Colonic mucosa (tissue), 4 donors: ENCODE results near the gene SMC1B. TPM values are rescaled to one million over a fixed set of nuclear protein-coding genes. Genes with fewer than 3 reads are reported as not detected.

Experiments
- DNase-seq: peaks from one replicate; pipeline ENCODE4 v3.0.0-alpha.2; 2020
- H3K27ac ChIP-seq: fragments of 200-600 bp; one replicate; pipeline ENCODE4 v1.8.0; 2021
- H3K27me3 ChIP-seq: fragments of 200-600 bp; one replicate; pipeline ENCODE4 v1.8.0; 2021
- H3K36me3 ChIP-seq: fragments of 200-600 bp; one replicate; pipeline ENCODE4 v1.8.0; 2021
- H3K4me1 ChIP-seq: fragments of 200-600 bp; one replicate; pipeline ENCODE4 v1.8.0; 2021; ENCODE audit warnings: mild to moderate bottlenecking
- H3K4me3 ChIP-seq: fragments of 200-600 bp; one replicate; pipeline ENCODE4 v1.8.0; 2021
- H3K9ac ChIP-seq, 2 donors: one replicate each; pipeline ENCODE4 v1.7.0; 2013; ENCODE audit warnings: control low read depth in 2 of 2, low read depth in 2 of 2, low read length in 2 of 2
- H3K9me3 ChIP-seq: fragments of 200-600 bp; one replicate; pipeline ENCODE4 v1.8.0; 2021
- CTCF ChIP-seq: fragments of 200-600 bp; IDR thresholded peaks from one replicate; pipeline ENCODE4 v1.8.0; 2022; ENCODE audit warnings: antibody characterized with exemption, mild to moderate bottlenecking
- intact Hi-C: fragments of 100-400 bp; cut with DNase I; formaldehyde crosslinking; loops from one replicate; pipeline ENCODE4 v1.14.1; 2022
- total RNA-seq, 2 donors: library from RNA; stranded (reverse); fragmentation: NEBNext Ultra II Directional in 1 of 2; extraction: Animal tissue kit (Norgen Biotek cat#: 25700) in 1 of 2; gene quantifications; one replicate each; pipeline ENCODE4 v1.2.1, GENCODE V29; 2021
- donor health status: healthy.
- donor health status: DM: no; HTN: no; CAD: no.
- donor health status: DM: no; HTN: no; CAD: no.

Gene SMC1B
- total RNA-seq, 2 donors from 2014 or later: 0.15 TPM; not detected in 1

GRCh38 chr22:45351956-45352355 lies 61.4 kb downstream of the SMC1B start:
- Histone ChIP-seq H3K9ac (no peak overlapping the region), H3K27me3 (no peaks in the 10 kb centered on the region), H3K4me3 (no peak overlapping the region), H3K27ac (no peak overlapping the region), H3K4me1 (no peaks in the 10 kb centered on the region), H3K36me3 (no peaks in the 10 kb centered on the region), H3K9me3 (no peaks in the 10 kb centered on the region)
- intact Hi-C loops: no loop called here
- DNase-seq: no peak
- no peak for TF ChIP-seq CTCF

GRCh38 chr22:45349916-45350315 lies 63.5 kb downstream of the SMC1B start:
- H3K27me3 ChIP-seq: no peaks in the 10 kb centered on the region
- intact Hi-C loops: no loop called here
- no peak for TF ChIP-seq CTCF
- H3K36me3 ChIP-seq: no peaks in the 10 kb centered on the region
- H3K4me1 ChIP-seq: no peaks in the 10 kb centered on the region
- DNase-seq: no peak
- H3K9ac ChIP-seq: no peak overlapping the region
- no peak overlapping the region for H3K27ac ChIP-seq
- H3K9me3 ChIP-seq: no peaks in the 10 kb centered on the region
- no peak overlapping the region for H3K4me3 ChIP-seq

- no peak for TF ChIP-seq CTCF
- Histone ChIP-seq H3K27ac (no peak overlapping the region), H3K4me1 (no peaks in the 10 kb centered on the region), H3K27me3 (no peaks in the 10 kb centered on the region), H3K9ac (no peak overlapping the region), H3K36me3 (peaks cover 6% of the 10 kb centered on the region), H3K4me3 (no peak overlapping the region), H3K9me3 (no peaks in the 10 kb centered on the region)
- intact Hi-C loops: no loop called here
- no peak for DNase-seq
Measured at GRCh38 chr22:45344334-45344733, 69.1 kb downstream of the SMC1B start.

- DNase-seq: no peak
- H3K27me3 ChIP-seq: no peaks in the 10 kb centered on the region
- TF ChIP-seq CTCF: no peak
- H3K27ac ChIP-seq: no peak overlapping the region
- no peak overlapping the region for H3K4me3 ChIP-seq
- no peaks in the 10 kb centered on the region for H3K9me3 ChIP-seq
- no peak overlapping the region for H3K9ac ChIP-seq
- intact Hi-C loops: no loop called here
- H3K36me3 ChIP-seq: peaks cover 6% of the 10 kb centered on the region
- no peaks in the 10 kb centered on the region for H3K4me1 ChIP-seq
Measured at GRCh38 chr22:45343143-45343542, 70.3 kb downstream of the SMC1B start.

- no peaks in the 10 kb centered on the region for H3K9me3 ChIP-seq
- H3K9ac ChIP-seq: no peak overlapping the region
- no peak for DNase-seq
- no peak overlapping the region for H3K27ac ChIP-seq
- intact Hi-C loops: no loop called here
- H3K4me1 ChIP-seq: no peaks in the 10 kb centered on the region
- no peak overlapping the region for H3K4me3 ChIP-seq
- peaks cover 6% of the 10 kb centered on the region for H3K36me3 ChIP-seq
- no peak for TF ChIP-seq CTCF
- H3K27me3 ChIP-seq: no peaks in the 10 kb centered on the region
Measured at GRCh38 chr22:45341498-45341897, 71.9 kb downstream of the SMC1B start.

GRCh38 chr22:45340323-45340722 lies 73.1 kb downstream of the SMC1B start:
- no peak overlapping the region for H3K27ac ChIP-seq
- H3K9me3 ChIP-seq: no peaks in the 10 kb centered on the region
- no peak for TF ChIP-seq CTCF
- H3K4me3 ChIP-seq: no peak overlapping the region
- no peaks in the 10 kb centered on the region for H3K27me3 ChIP-seq
- no peaks in the 10 kb centered on the region for H3K4me1 ChIP-seq
- DNase-seq: no peak
- intact Hi-C loops: no loop called here
- H3K9ac ChIP-seq: no peak overlapping the region
- H3K36me3 ChIP-seq: peaks cover 6% of the 10 kb centered on the region
